B cell (primary cell): ENCODE measurements around the gene PPIL1. TPM values are rescaled to one million over a fixed set of nuclear protein-coding genes. Genes with fewer than 3 reads are reported as not detected.

ENCODE experiments used
- ATAC-seq: fragments of 200-7000 bp; cut with Tn5 transposase; one replicate; pipeline ENCODE4 v1.10.0; 2021; ENCODE audit warnings: low read depth, mild to moderate bottlenecking, moderate number of reproducible peaks, moderate library complexity
- CTCF ChIA-PET: fragments of 350-600 bp; sonication (Branson Sonifier 250); formaldehyde crosslinking; loops from one replicate; lab custom pipeline; 2021; ENCODE audit warnings: antibody characterized with exemption, inconsistent platforms; lab: Charles Lee
- POLR2A ChIA-PET: fragments of 350-600 bp; sonication (Branson Sonifier 250); formaldehyde crosslinking; loops from one replicate; lab custom pipeline; 2021; ENCODE audit warnings: antibody characterized with exemption; lab: Charles Lee
- DNase-seq: peaks from one replicate; pipeline ENCODE4 v3.0.0; 2013
- H2AFZ ChIP-seq: 2 replicates; pipeline ENCODE4 v1.6.1; 2012; ENCODE audit warnings: mild to moderate bottlenecking, low read depth, low read length; ENCODE audit not compliant: insufficient read depth, poor library complexity, severe bottlenecking
- H3K27ac ChIP-seq, 2 donors: 1 replicate in 1 of 2; 2 replicates in 1 of 2; pipeline ENCODE4 v1.5.1; 2012 to 2013; ENCODE audit warnings: low read length in 2 of 2, mild to moderate bottlenecking in 2 of 2, moderate library complexity in 1 of 2
- H3K27me3 ChIP-seq, 4 experiments: fragments of 200-600 bp in 1 of 4; sonication (generic) in 1 of 4; replicated peaks in 1 of 4; 1 replicate in 2 of 4; 2 replicates in 2 of 4; pipeline versions ENCODE4 v1.6.1 to v1.7.0; 2013 to 2016; ENCODE audit warnings: low read length in 3 of 4, mild to moderate bottlenecking in 2 of 4, mixed read lengths in 1 of 4, moderate library complexity in 1 of 4; ENCODE audit not compliant: insufficient read depth in 4 of 4, control insufficient read depth in 3 of 4; ENCODE audit errors: control extremely low read depth in 1 of 4
- H3K36me3 ChIP-seq, 2 experiments: replicated peaks in 1 of 2; 1 replicate in 1 of 2; 2 replicates in 1 of 2; pipeline versions ENCODE4 v1.6.1 to v1.7.1; 2013; ENCODE audit warnings: low read length in 1 of 2; ENCODE audit not compliant: insufficient read depth in 2 of 2, control insufficient read depth in 1 of 2; ENCODE audit errors: control extremely low read depth in 1 of 2, extremely low read depth in 1 of 2
- H3K4me1 ChIP-seq, 2 donors: fragments of 200-600 bp in 1 of 2; sonication (generic) in 1 of 2; 1 replicate in 1 of 2; 2 replicates in 1 of 2; pipeline versions ENCODE4 v1.5.1 to v1.6.1; 2013 to 2017; ENCODE audit warnings: low read length in 2 of 2; ENCODE audit not compliant: control insufficient read depth in 2 of 2, insufficient read depth in 2 of 2
- H3K4me2 ChIP-seq: replicated peaks from 2 replicates; pipeline ENCODE3; 2012; ENCODE audit warnings: mild to moderate bottlenecking, low read depth, low read length; ENCODE audit not compliant: poor library complexity, severe bottlenecking
- H3K4me3 ChIP-seq, 5 experiments: fragments of 200-600 bp in 1 of 5; sonication (generic) in 1 of 5; 1 replicate in 3 of 5; 2 replicates in 2 of 5; pipeline versions ENCODE4 v1.5.1 to v1.7.0; 2011 to 2016; ENCODE audit warnings: low read length in 4 of 5, mild to moderate bottlenecking in 4 of 5, low read depth in 2 of 5, control low read depth in 1 of 5, moderate library complexity in 1 of 5; ENCODE audit not compliant: insufficient read depth in 1 of 5; ENCODE audit errors: control extremely low read depth in 1 of 5, extremely low read depth in 1 of 5
- H3K79me2 ChIP-seq: fragments of 200-600 bp; sonication (generic); one replicate; pipeline ENCODE4 v1.6.0; 2016; ENCODE audit warnings: low read length; ENCODE audit not compliant: control insufficient read depth, insufficient read depth
- H3K9ac ChIP-seq: fragments of 200-600 bp; sonication (generic); 2 replicates; pipeline ENCODE4 v1.6.1; 2017; ENCODE audit warnings: mild to moderate bottlenecking, low read length, moderate library complexity
- H3K9me3 ChIP-seq, 3 donors: one replicate each; pipeline versions ENCODE4 v1.6.1 to v1.7.1; 2013; ENCODE audit warnings: low read length in 2 of 3; ENCODE audit not compliant: control insufficient read depth in 2 of 3, insufficient read depth in 1 of 3; ENCODE audit errors: control extremely low read depth in 1 of 3
- H4K20me1 ChIP-seq: 2 replicates; pipeline ENCODE4 v1.6.0; 2012; ENCODE audit warnings: mild to moderate bottlenecking, low read length; ENCODE audit not compliant: insufficient read depth, control insufficient read depth, poor library complexity, severe bottlenecking
- H3K27ac Mint-ChIP-seq: one replicate; pipeline ENCODE4 v1.8.0; 2021; ENCODE audit warnings: mixed read lengths
- H3K27me3 Mint-ChIP-seq: one replicate; pipeline ENCODE4 v1.8.0; 2021; ENCODE audit warnings: mixed read lengths
- H3K4me1 Mint-ChIP-seq: one replicate; pipeline ENCODE4 v1.8.0; 2021; ENCODE audit warnings: mixed read lengths
- H3K4me3 Mint-ChIP-seq: one replicate; pipeline ENCODE4 v1.8.0; 2021; ENCODE audit warnings: mixed read lengths
- H3K9me3 Mint-ChIP-seq: one replicate; pipeline ENCODE4 v1.8.0; 2022; ENCODE audit warnings: mixed read lengths; ENCODE audit not compliant: insufficient read depth
- CTCF ChIP-seq: fragments of 200-600 bp; IDR thresholded peaks from one replicate; pipeline ENCODE4 v1.8.0; 2022; ENCODE audit warnings: antibody characterized with exemption, mild to moderate bottlenecking
- EZH2 ChIP-seq: IDR thresholded peaks from 2 replicates; pipeline ENCODE4 v1.6.1; 2012; ENCODE audit warnings: borderline replicate concordance, low read depth, mild to moderate bottlenecking, moderate library complexity, low read length; ENCODE audit not compliant: insufficient read depth, poor library complexity, severe bottlenecking
- WGBS: methylation state at CpG from one replicate; pipeline ENCODE4 v1.1.5; 2013; ENCODE audit warnings: missing lambda C conversion rate; ENCODE audit not compliant: insufficient coverage; 5-methylcytosine and 5-hydroxymethylcytosine counted together
- intact Hi-C: fragments of 100-400 bp; cut with micrococcal nuclease; formaldehyde crosslinking; loops from one replicate; pipeline ENCODE4 v1.10.0; 2022
- polyA plus RNA-seq: library from polyadenylated mRNA; depleted of rRNA; stranded (reverse); fragments of >200 nt; gene quantifications from 2 replicates; pipeline ENCODE4 v1.2.3, GENCODE V29; 2012
- total RNA-seq, 2 donors: library from RNA; stranded (reverse); fragments of 120-200 nt in 1 of 2; gene quantifications; 1 replicate in 1 of 2; 2 replicates in 1 of 2; pipeline versions ENCODE4 v1.2.3 to v1.2.4, GENCODE V29; 2013 to 2022

PPIL1 gene
- total and polyA plus RNA-seq, 2 donors (not counting 1 experiment from before 2014, with no cell fraction given) = 2.9 to 7.0 TPM

- H3K4me2 ChIP-seq = peak overlapping the region; percentile 28
- TF ChIP-seq CTCF (no peak), EZH2 (no peak)
- H3K36me3 ChIP-seq = peaks cover 0 to 68% of the 10 kb centered on the region in 2 experiments
- H3K27ac Mint-ChIP-seq = peak overlapping the region; percentile 54
- H3K9ac ChIP-seq = no peak overlapping the region
- H2AFZ ChIP-seq = no peak overlapping the region
- H3K4me3 Mint-ChIP-seq = peak overlapping the region; percentile 12
- H3K9me3 Mint-ChIP-seq = no peaks in the 10 kb centered on the region
- ATAC-seq (no peak), DNase-seq (peak; percentile 16)
- no peaks in the 10 kb centered on the region for H3K9me3 ChIP-seq
- no peaks in the 10 kb centered on the region for H4K20me1 ChIP-seq
- CTCF ChIA-PET = interaction anchor here (1.6 to 2.8 kb wide), 2 partner anchors 106 to 297 kb away, joined by 4 to 9 read pairs; no protein-coding TSS in a partner anchor
- H3K4me1 Mint-ChIP-seq = peaks cover 14% of the 10 kb centered on the region
- no peak overlapping the region for H3K27ac ChIP-seq
- peaks cover 13 to 16% of the 10 kb centered on the region in 2 donors for H3K4me1 ChIP-seq
- H3K4me3 ChIP-seq = no peak overlapping the region
- H3K79me2 ChIP-seq = peaks cover 15% of the 10 kb centered on the region
- no peaks in the 10 kb centered on the region for H3K27me3 Mint-ChIP-seq
- 7% methylated on average over 1 of the region's 4 CpGs for WGBS
- intact Hi-C loops = no loop called here
- no peaks in the 10 kb centered on the region for H3K27me3 ChIP-seq
- POLR2A ChIA-PET = no interaction called here
These were observed 37.4 kb upstream of the PPIL1 start for GRCh38 chr6:36912030-36912454.

GRCh38 chr6:36908747-36909146 is 34.1 kb upstream of the PPIL1 start:
- no peak for DNase-seq
- H3K4me3 ChIP-seq = no peak overlapping the region
- H3K27me3 ChIP-seq = no peaks in the 10 kb centered on the region
- Mint-ChIP-seq H3K9me3 (no peaks in the 10 kb centered on the region), H3K4me3 (no peak overlapping the region), H3K27ac (no peak overlapping the region), H3K4me1 (peaks cover 14% of the 10 kb centered on the region), H3K27me3 (no peaks in the 10 kb centered on the region)
- TF ChIP-seq CTCF (no peak), EZH2 (no peak)
- no peaks in the 10 kb centered on the region for H4K20me1 ChIP-seq
- ATAC-seq = no peak
- H3K4me2 ChIP-seq = no peak overlapping the region
- no peak overlapping the region for H3K27ac ChIP-seq
- intact Hi-C loops = no loop called here
- H3K36me3 ChIP-seq = peaks cover 2 to 66% of the 10 kb centered on the region in 2 experiments
- no peak overlapping the region for H2AFZ ChIP-seq
- H3K79me2 ChIP-seq = peaks cover 17% of the 10 kb centered on the region
- 100% methylated on average over 1 of the region's 2 CpGs for WGBS
- no peak overlapping the region for H3K9ac ChIP-seq
- H3K4me1 ChIP-seq = peaks cover 13% of the 10 kb centered on the region in 2 donors
- ChIA-PET CTCF (interaction anchor here (1.4 to 1.5 kb wide), 2 partner anchors 109 kb away, joined by 3 read pairs; no protein-coding TSS in a partner anchor), POLR2A (no interaction called here)
- no peaks in the 10 kb centered on the region for H3K9me3 ChIP-seq
